K562 (cell line): ENCODE results near the gene MFSD11. TPM values are rescaled to one million over a fixed set of nuclear protein-coding genes. Genes with fewer than 3 reads are reported as not detected.

Source experiments
- BRF1 ChIP-seq: IDR thresholded peaks from 3 replicates; pipeline ENCODE4 v1.6.1; 2011; ENCODE audit warnings: borderline replicate concordance, mild to moderate bottlenecking; ENCODE audit not compliant: insufficient read length; ENCODE audit errors: extremely low read depth
- DDX20 ChIP-seq: fragments of 450-650 bp; IDR thresholded peaks from 2 replicates; pipeline ENCODE4 v1.6.1; 2016; ENCODE audit warnings: missing genetic modification characterization, low read depth, mild to moderate bottlenecking, missing compliant biosample characterization, moderate library complexity
- PCBP1 ChIP-seq: fragments of 200-400 bp; formaldehyde crosslinking; IDR thresholded peaks from 2 replicates; pipeline ENCODE4 v1.6.1; 2018; ENCODE audit warnings: mild to moderate bottlenecking, low read depth, low read length; ENCODE audit not compliant: poor library complexity, severe bottlenecking
- SMARCE1 ChIP-seq: fragments of 450-650 bp; IDR thresholded peaks from 2 replicates; pipeline ENCODE4 v1.7.1; 2016; ENCODE audit warnings: mild to moderate bottlenecking
- SOX6 ChIP-seq: fragments of 450-650 bp; IDR thresholded peaks from 2 replicates; pipeline ENCODE4 v1.6.1; 2014; ENCODE audit warnings: mild to moderate bottlenecking
- SREBF1 ChIP-seq: fragments of 150-350 bp; IDR thresholded peaks from 2 replicates; pipeline ENCODE4 v1.6.1; 2014; ENCODE audit warnings: antibody characterized with exemption, low read depth, low read length, borderline replicate concordance
- TRIM24 ChIP-seq, 2 experiments: fragments of 450-650 bp; IDR thresholded peaks; 2 replicates each; pipeline ENCODE4 v1.6.1; 2016
- XRCC5 ChIP-seq: fragments of 200-400 bp; formaldehyde crosslinking; IDR thresholded peaks from 2 replicates; pipeline ENCODE4 v1.6.1; 2017; ENCODE audit warnings: low read depth, mild to moderate bottlenecking, low read length
- ZNF347 ChIP-seq: fragments of 450-650 bp; formaldehyde crosslinking; IDR thresholded peaks from 2 replicates; pipeline ENCODE4 v1.4.0; 2020; ENCODE audit warnings: low read depth, mild to moderate bottlenecking, moderate library complexity
- polyA plus RNA-seq, 8 experiments: library from polyadenylated mRNA; depleted of rRNA in 4 of 8; stranded (reverse) in 5 of 8; unstranded in 3 of 8; fragments of >200 nt; fragmentation: Nextera tagmentation in 2 of 8; fragmentation: Illumina TruSeq in 1 of 8; extraction: Ambion mirVana in 2 of 8; extraction: Trizol in 1 of 8; gene quantifications; 2 replicates each; pipeline versions ENCODE4 v1.2.1 to v1.2.3, GENCODE V29; 2011 to 2014; ENCODE audit warnings: inconsistent platforms in 1 of 8, missing spikeins in 1 of 8
- total RNA-seq, 7 experiments: library from RNA; depleted of rRNA in 6 of 7; stranded (reverse); fragments of >200 nt in 6 of 7; fragmentation: Illumina TruSeq in 2 of 7; extraction: Trizol in 2 of 7; gene quantifications; 2 replicates each; pipeline versions ENCODE4 v1.2.1 to v1.2.3, GENCODE V29; 2011 to 2021; ENCODE audit warnings: low replicate concordance in 1 of 7
- TF ChIP-seq, protein P1 (sequence below): fragments of 450-650 bp; IDR thresholded peaks from 2 replicates; pipeline ENCODE4 v1.6.1; 2016; ENCODE audit warnings: mild to moderate bottlenecking, moderate library complexity
- TF ChIP-seq, protein P2 (sequence below): sonication (generic); formaldehyde crosslinking; IDR thresholded peaks from 2 replicates; pipeline ENCODE4 v1.8.0; 2023; ENCODE audit warnings: mild to moderate bottlenecking, missing genetic modification reagents
- TF ChIP-seq, protein P3 (sequence below), 2 experiments: IDR thresholded peaks in 1 of 2; conservative IDR thresholded peaks in 1 of 2; 2 replicates each; pipeline ENCODE4 v1.6.1; 2016; ENCODE audit warnings: low read depth in 2 of 2, mild to moderate bottlenecking in 1 of 2, missing compliant biosample characterization in 1 of 2, missing genetic modification characterization in 1 of 2, moderate library complexity in 1 of 2

Gene MFSD11
- total and polyA plus RNA-seq, 9 of the 15 experiments (the other 6 are each of a cell fraction or from before 2014, with no cell fraction given): 14.4 to 24.5 (median 19.9) TPM

DNA sequence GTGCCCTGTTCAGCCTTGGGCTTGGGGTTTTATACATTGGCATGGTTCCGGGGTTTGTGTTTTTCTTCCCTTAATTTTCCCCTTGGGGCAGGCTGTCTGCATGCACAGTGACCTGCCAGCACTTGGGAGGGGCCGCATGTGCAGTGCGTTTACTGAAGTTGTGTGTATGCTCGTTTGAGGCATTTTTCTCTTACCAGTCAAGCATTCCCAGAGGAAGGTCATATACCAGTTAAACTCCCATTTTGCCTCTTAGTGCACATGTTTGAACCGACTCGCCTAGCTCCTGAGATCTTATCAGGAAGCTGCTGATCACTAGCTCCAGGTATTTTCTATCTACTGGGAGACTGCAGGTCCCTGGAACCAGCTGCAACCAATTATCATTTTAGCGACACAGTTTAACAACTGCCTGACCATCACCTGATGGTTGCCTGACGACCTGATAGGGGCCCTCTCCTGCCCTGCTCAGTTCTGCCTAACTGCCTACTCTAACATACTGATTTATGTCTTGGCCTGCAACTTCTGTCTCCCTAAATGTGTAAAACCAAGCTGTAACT is 51.4 kb downstream of the MFSD11 start (continued):
- TF ChIP-seq, protein P1, sequence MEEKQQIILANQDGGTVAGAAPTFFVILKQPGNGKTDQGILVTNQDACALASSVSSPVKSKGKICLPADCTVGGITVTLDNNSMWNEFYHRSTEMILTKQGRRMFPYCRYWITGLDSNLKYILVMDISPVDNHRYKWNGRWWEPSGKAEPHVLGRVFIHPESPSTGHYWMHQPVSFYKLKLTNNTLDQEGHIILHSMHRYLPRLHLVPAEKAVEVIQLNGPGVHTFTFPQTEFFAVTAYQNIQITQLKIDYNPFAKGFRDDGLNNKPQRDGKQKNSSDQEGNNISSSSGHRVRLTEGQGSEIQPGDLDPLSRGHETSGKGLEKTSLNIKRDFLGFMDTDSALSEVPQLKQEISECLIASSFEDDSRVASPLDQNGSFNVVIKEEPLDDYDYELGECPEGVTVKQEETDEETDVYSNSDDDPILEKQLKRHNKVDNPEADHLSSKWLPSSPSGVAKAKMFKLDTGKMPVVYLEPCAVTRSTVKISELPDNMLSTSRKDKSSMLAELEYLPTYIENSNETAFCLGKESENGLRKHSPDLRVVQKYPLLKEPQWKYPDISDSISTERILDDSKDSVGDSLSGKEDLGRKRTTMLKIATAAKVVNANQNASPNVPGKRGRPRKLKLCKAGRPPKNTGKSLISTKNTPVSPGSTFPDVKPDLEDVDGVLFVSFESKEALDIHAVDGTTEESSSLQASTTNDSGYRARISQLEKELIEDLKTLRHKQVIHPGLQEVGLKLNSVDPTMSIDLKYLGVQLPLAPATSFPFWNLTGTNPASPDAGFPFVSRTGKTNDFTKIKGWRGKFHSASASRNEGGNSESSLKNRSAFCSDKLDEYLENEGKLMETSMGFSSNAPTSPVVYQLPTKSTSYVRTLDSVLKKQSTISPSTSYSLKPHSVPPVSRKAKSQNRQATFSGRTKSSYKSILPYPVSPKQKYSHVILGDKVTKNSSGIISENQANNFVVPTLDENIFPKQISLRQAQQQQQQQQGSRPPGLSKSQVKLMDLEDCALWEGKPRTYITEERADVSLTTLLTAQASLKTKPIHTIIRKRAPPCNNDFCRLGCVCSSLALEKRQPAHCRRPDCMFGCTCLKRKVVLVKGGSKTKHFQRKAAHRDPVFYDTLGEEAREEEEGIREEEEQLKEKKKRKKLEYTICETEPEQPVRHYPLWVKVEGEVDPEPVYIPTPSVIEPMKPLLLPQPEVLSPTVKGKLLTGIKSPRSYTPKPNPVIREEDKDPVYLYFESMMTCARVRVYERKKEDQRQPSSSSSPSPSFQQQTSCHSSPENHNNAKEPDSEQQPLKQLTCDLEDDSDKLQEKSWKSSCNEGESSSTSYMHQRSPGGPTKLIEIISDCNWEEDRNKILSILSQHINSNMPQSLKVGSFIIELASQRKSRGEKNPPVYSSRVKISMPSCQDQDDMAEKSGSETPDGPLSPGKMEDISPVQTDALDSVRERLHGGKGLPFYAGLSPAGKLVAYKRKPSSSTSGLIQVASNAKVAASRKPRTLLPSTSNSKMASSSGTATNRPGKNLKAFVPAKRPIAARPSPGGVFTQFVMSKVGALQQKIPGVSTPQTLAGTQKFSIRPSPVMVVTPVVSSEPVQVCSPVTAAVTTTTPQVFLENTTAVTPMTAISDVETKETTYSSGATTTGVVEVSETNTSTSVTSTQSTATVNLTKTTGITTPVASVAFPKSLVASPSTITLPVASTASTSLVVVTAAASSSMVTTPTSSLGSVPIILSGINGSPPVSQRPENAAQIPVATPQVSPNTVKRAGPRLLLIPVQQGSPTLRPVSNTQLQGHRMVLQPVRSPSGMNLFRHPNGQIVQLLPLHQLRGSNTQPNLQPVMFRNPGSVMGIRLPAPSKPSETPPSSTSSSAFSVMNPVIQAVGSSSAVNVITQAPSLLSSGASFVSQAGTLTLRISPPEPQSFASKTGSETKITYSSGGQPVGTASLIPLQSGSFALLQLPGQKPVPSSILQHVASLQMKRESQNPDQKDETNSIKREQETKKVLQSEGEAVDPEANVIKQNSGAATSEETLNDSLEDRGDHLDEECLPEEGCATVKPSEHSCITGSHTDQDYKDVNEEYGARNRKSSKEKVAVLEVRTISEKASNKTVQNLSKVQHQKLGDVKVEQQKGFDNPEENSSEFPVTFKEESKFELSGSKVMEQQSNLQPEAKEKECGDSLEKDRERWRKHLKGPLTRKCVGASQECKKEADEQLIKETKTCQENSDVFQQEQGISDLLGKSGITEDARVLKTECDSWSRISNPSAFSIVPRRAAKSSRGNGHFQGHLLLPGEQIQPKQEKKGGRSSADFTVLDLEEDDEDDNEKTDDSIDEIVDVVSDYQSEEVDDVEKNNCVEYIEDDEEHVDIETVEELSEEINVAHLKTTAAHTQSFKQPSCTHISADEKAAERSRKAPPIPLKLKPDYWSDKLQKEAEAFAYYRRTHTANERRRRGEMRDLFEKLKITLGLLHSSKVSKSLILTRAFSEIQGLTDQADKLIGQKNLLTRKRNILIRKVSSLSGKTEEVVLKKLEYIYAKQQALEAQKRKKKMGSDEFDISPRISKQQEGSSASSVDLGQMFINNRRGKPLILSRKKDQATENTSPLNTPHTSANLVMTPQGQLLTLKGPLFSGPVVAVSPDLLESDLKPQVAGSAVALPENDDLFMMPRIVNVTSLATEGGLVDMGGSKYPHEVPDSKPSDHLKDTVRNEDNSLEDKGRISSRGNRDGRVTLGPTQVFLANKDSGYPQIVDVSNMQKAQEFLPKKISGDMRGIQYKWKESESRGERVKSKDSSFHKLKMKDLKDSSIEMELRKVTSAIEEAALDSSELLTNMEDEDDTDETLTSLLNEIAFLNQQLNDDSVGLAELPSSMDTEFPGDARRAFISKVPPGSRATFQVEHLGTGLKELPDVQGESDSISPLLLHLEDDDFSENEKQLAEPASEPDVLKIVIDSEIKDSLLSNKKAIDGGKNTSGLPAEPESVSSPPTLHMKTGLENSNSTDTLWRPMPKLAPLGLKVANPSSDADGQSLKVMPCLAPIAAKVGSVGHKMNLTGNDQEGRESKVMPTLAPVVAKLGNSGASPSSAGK: peak; percentile 35; the same call in 1 of the 2 replicates
- TF ChIP-seq PCBP1 (no peak), SREBF1 (no peak), BRF1 (no peak), TRIM24 (IDR thresholded peaks at IDR 0.05) (0 out of 4 replicates have a peak, but pooled peaks of 1 of the 2 experiments have one; percentile 21), ZNF347 (no peak), XRCC5 (no peak), DDX20 (tag) (no peak), SMARCE1 (peak; percentile 33; the same call in 1 of the 2 replicates), SOX6 (peak; percentile 67; the same call in 1 of the 2 replicates)
- TF ChIP-seq, protein P2, sequence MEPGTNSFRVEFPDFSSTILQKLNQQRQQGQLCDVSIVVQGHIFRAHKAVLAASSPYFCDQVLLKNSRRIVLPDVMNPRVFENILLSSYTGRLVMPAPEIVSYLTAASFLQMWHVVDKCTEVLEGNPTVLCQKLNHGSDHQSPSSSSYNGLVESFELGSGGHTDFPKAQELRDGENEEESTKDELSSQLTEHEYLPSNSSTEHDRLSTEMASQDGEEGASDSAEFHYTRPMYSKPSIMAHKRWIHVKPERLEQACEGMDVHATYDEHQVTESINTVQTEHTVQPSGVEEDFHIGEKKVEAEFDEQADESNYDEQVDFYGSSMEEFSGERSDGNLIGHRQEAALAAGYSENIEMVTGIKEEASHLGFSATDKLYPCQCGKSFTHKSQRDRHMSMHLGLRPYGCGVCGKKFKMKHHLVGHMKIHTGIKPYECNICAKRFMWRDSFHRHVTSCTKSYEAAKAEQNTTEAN: no peak
- TF ChIP-seq, protein P3, sequence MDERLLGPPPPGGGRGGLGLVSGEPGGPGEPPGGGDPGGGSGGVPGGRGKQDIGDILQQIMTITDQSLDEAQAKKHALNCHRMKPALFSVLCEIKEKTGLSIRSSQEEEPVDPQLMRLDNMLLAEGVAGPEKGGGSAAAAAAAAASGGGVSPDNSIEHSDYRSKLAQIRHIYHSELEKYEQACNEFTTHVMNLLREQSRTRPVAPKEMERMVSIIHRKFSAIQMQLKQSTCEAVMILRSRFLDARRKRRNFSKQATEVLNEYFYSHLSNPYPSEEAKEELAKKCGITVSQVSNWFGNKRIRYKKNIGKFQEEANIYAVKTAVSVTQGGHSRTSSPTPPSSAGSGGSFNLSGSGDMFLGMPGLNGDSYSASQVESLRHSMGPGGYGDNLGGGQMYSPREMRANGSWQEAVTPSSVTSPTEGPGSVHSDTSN (CRISPR knock-in tag; IDR thresholded peaks at IDR 0.05; ENCODE audit: low read depth): no peak
- TF ChIP-seq, protein P3 (tag; conservative IDR thresholded peaks at IDR 0.05; ENCODE audit: low read depth): peak; percentile 83
